SK-N-SH treated with all-trans-retinoic acid at 6 μM for 48 hours (cell line): ENCODE measurements around the gene KRTAP1-3.

Experiments
- ATAC-seq: fragments of 200-7000 bp; cut with Tn5 transposase; 3 replicates; pipeline ENCODE4 v1.9.1; 2020; ENCODE audit warnings: mild to moderate bottlenecking, moderate library complexity
- ARNTL ChIP-seq: fragments of 450-650 bp; formaldehyde crosslinking; IDR thresholded peaks from 2 replicates; pipeline ENCODE4 v1.5.0; 2020; ENCODE audit warnings: low read depth, mild to moderate bottlenecking, moderate library complexity, borderline replicate concordance
- BACH2 ChIP-seq: fragments of 250-450 bp; sonication (Bioruptor Pico); IDR thresholded peaks from 2 replicates; pipeline ENCODE4 v1.9.0; 2021; ENCODE audit warnings: mild to moderate bottlenecking, borderline replicate concordance
- CREB5 ChIP-seq: fragments of 250-450 bp; sonication (Bioruptor Pico); IDR thresholded peaks from 2 replicates; pipeline ENCODE4 v1.5.1; 2020; ENCODE audit warnings: low read depth, mild to moderate bottlenecking, moderate library complexity
- CSDC2 ChIP-seq: fragments of 250-450 bp; sonication (Bioruptor Pico); IDR thresholded peaks from 2 replicates; pipeline ENCODE4 v1.5.0; 2020; ENCODE audit warnings: mild to moderate bottlenecking, moderate library complexity
- CSRNP3 ChIP-seq: fragments of 250-450 bp; sonication (Bioruptor Pico); IDR thresholded peaks from 2 replicates; pipeline ENCODE4 v1.5.1; 2021; ENCODE audit warnings: mild to moderate bottlenecking, moderate library complexity
- ESRRG ChIP-seq: fragments of 250-450 bp; sonication (Bioruptor Pico); IDR thresholded peaks from 2 replicates; pipeline ENCODE4 v1.6.1; 2021; ENCODE audit warnings: mild to moderate bottlenecking
- GLIS3 ChIP-seq: fragments of 250-450 bp; sonication (Bioruptor Pico); IDR thresholded peaks from 2 replicates; pipeline ENCODE4 v1.5.0; 2020; ENCODE audit warnings: mild to moderate bottlenecking, moderate library complexity
- ISL1 ChIP-seq: fragments of 250-450 bp; sonication (Bioruptor Pico); IDR thresholded peaks from 2 replicates; pipeline ENCODE4 v2.1.2; 2022; ENCODE audit warnings: mild to moderate bottlenecking, moderate library complexity
- OSR1 ChIP-seq: fragments of 250-450 bp; sonication (Bioruptor Pico); IDR thresholded peaks from 2 replicates; pipeline ENCODE4 v1.8.0; 2022; ENCODE audit warnings: moderate library complexity, mild to moderate bottlenecking, inconsistent platforms
- PATZ1 ChIP-seq: fragments of 250-450 bp; sonication (Bioruptor Pico); IDR thresholded peaks from 2 replicates; pipeline ENCODE4 v1.8.0; 2020; ENCODE audit warnings: mild to moderate bottlenecking, moderate library complexity, borderline replicate concordance
- PPARA ChIP-seq: fragments of 250-450 bp; sonication (Bioruptor Pico); IDR thresholded peaks from 2 replicates; pipeline ENCODE4 v1.5.0; 2020; ENCODE audit warnings: mild to moderate bottlenecking, borderline replicate concordance
- RARB ChIP-seq: fragments of 250-450 bp; sonication (Bioruptor Pico); IDR thresholded peaks from 2 replicates; pipeline ENCODE4 v1.8.0; 2021; ENCODE audit warnings: mild to moderate bottlenecking, moderate library complexity
- SNAI2 ChIP-seq: fragments of 250-450 bp; sonication (Bioruptor Pico); IDR thresholded peaks from 2 replicates; pipeline ENCODE4 v1.5.0; 2020; ENCODE audit warnings: mild to moderate bottlenecking, moderate library complexity
- TCF4 ChIP-seq: fragments of 250-450 bp; sonication (Bioruptor Pico); IDR thresholded peaks from 2 replicates; pipeline ENCODE4 v1.8.0; 2021; ENCODE audit warnings: mild to moderate bottlenecking, moderate library complexity, borderline replicate concordance
- TOX ChIP-seq: fragments of 250-450 bp; sonication (Bioruptor Pico); IDR thresholded peaks from 2 replicates; pipeline ENCODE4 v1.8.0; 2021; ENCODE audit warnings: mild to moderate bottlenecking, moderate library complexity, borderline replicate concordance
- ZC3H10 ChIP-seq: fragments of 250-450 bp; sonication (Bioruptor Pico); IDR thresholded peaks from 2 replicates; pipeline ENCODE4 v1.5.1; 2021; ENCODE audit warnings: mild to moderate bottlenecking, moderate library complexity
- ZFP3 ChIP-seq: fragments of 250-450 bp; sonication (Bioruptor Pico); IDR thresholded peaks from 2 replicates; pipeline ENCODE4 v1.5.0; 2020; ENCODE audit warnings: mild to moderate bottlenecking, moderate library complexity
- ZFP30 ChIP-seq: fragments of 450-650 bp; formaldehyde crosslinking; IDR thresholded peaks from 2 replicates; pipeline ENCODE4 v1.5.0; 2022; ENCODE audit warnings: mild to moderate bottlenecking, moderate library complexity
- ZNF565 ChIP-seq: fragments of 450-650 bp; formaldehyde crosslinking; conservative IDR thresholded peaks from 2 replicates; pipeline ENCODE4 v1.5.0; 2020; ENCODE audit warnings: low read depth, mild to moderate bottlenecking, moderate library complexity
- ZNF70 ChIP-seq: fragments of 450-650 bp; formaldehyde crosslinking; IDR thresholded peaks from 2 replicates; pipeline ENCODE4 v1.5.0; 2020; ENCODE audit warnings: mild to moderate bottlenecking, moderate library complexity
- ZNF8 ChIP-seq: fragments of 450-650 bp; formaldehyde crosslinking; IDR thresholded peaks from 2 replicates; pipeline ENCODE4 v1.5.0; 2020; ENCODE audit warnings: mild to moderate bottlenecking, moderate library complexity
- TF ChIP-seq, protein P1 (sequence below): fragments of 250-450 bp; sonication (Bioruptor Pico); IDR thresholded peaks from 2 replicates; pipeline ENCODE4 v1.8.0; 2021; ENCODE audit warnings: low read depth, mild to moderate bottlenecking, moderate library complexity, borderline replicate concordance

The KRTAP1-3 gene

GRCh38 chr17:40993084-40993483, 41.6 kb downstream of the KRTAP1-3 start:
- ATAC-seq = no peak
- no peak for TF ChIP-seq ESRRG (CRISPR knock-in tag)
- no peak for TF ChIP-seq ZFP30 (CRISPR knock-in tag)
- TF ChIP-seq ZNF565 (CRISPR knock-in tag) = no peak
- no peak for TF ChIP-seq TCF4 (CRISPR knock-in tag)
- TF ChIP-seq ZFP3 = no peak
- no peak for TF ChIP-seq ARNTL (CRISPR knock-in tag)
- TF ChIP-seq CSDC2 = no peak
- no peak for TF ChIP-seq BACH2
- TF ChIP-seq CSRNP3 = no peak
- no peak for TF ChIP-seq ZNF70
- TF ChIP-seq ISL1 (CRISPR knock-in tag) = no peak
- no peak for TF ChIP-seq RARB (CRISPR knock-in tag)

- TF ChIP-seq ZFP3 = no peak
- TF ChIP-seq ARNTL (CRISPR knock-in tag) = no peak
- no peak for TF ChIP-seq PPARA (CRISPR knock-in tag)
- no peak for TF ChIP-seq ZNF8 (CRISPR knock-in tag)
- no peak for TF ChIP-seq TCF4 (CRISPR knock-in tag)
- TF ChIP-seq PATZ1 (CRISPR knock-in tag) = no peak
- no peak for ATAC-seq
Observed at GRCh38 chr17:40992666-40993065, 42.0 kb downstream of the KRTAP1-3 start.

GRCh38 chr17:40986920-40987319, 47.8 kb downstream of the KRTAP1-3 start:
- TF ChIP-seq CREB5 (CRISPR knock-in tag) (no peak), PPARA (CRISPR knock-in tag) (no peak), SNAI2 (CRISPR knock-in tag) (no peak), RARB (CRISPR knock-in tag) (no peak), ARNTL (CRISPR knock-in tag) (no peak), ZFP30 (CRISPR knock-in tag) (no peak)
- TF ChIP-seq, protein P1, sequence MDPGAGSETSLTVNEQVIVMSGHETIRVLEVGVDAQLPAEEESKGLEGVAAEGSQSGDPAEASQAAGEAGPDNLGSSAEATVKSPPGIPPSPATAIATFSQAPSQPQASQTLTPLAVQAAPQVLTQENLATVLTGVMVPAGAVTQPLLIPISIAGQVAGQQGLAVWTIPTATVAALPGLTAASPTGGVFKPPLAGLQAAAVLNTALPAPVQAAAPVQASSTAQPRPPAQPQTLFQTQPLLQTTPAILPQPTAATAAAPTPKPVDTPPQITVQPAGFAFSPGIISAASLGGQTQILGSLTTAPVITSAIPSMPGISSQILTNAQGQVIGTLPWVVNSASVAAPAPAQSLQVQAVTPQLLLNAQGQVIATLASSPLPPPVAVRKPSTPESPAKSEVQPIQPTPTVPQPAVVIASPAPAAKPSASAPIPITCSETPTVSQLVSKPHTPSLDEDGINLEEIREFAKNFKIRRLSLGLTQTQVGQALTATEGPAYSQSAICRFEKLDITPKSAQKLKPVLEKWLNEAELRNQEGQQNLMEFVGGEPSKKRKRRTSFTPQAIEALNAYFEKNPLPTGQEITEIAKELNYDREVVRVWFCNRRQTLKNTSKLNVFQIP (CRISPR knock-in tag) = no peak
- no peak for ATAC-seq

- ATAC-seq = no peak
- no peak for TF ChIP-seq GLIS3 (CRISPR knock-in tag)
- TF ChIP-seq TOX (CRISPR knock-in tag) = no peak
- no peak for TF ChIP-seq ZFP30 (CRISPR knock-in tag)
- TF ChIP-seq RARB (CRISPR knock-in tag) = no peak
- TF ChIP-seq ESRRG (CRISPR knock-in tag) = no peak
- no peak for TF ChIP-seq ZFP3
- no peak for TF ChIP-seq ARNTL (CRISPR knock-in tag)
- no peak for TF ChIP-seq CSDC2
- TF ChIP-seq ZNF70 = no peak
- no peak for TF ChIP-seq CREB5 (CRISPR knock-in tag)
- no peak for TF ChIP-seq SNAI2 (CRISPR knock-in tag)
- TF ChIP-seq PPARA (CRISPR knock-in tag) = no peak
- TF ChIP-seq OSR1 (CRISPR knock-in tag) = no peak
- no peak for TF ChIP-seq PATZ1 (CRISPR knock-in tag)
- no peak for TF ChIP-seq ZNF8 (CRISPR knock-in tag)
- TF ChIP-seq ZC3H10 (CRISPR knock-in tag) = no peak
- TF ChIP-seq, protein P1 (CRISPR knock-in tag) = no peak
- no peak for TF ChIP-seq ISL1 (CRISPR knock-in tag)
- TF ChIP-seq TCF4 (CRISPR knock-in tag) = no peak
- TF ChIP-seq CSRNP3 = no peak
- TF ChIP-seq, all 23 proteins: peak for 0
Observed at GRCh38 chr17:40984226-40984625, 50.4 kb downstream of the KRTAP1-3 start, which contains the start of gene KRT40. Gene KRT40, minus strand, starts transcription at chr17:40984326. Its CDS starts 53 bp downstream, at chr17:40984273.
